HCT116 (cell line): ENCODE data around the gene PDK2. TPM values are rescaled to one million over a fixed set of nuclear protein-coding genes. Genes with fewer than 3 reads are reported as not detected.
A peak's percentile ranks its signal among the peaks of the same experiment; 100 is the strongest.

Experiments used
- ATAC-seq: fragments of 200-7000 bp; cut with Tn5 transposase; 2 replicates; pipeline ENCODE4 v1.9.1; 2020; ENCODE audit warnings: mild to moderate bottlenecking, moderate library complexity
- BruUV-seq: library from RNA; stranded (reverse); fragments of 400-500 nt; replicated peaks from 2 replicates; lab custom pipeline; 2021; lab: Mats Ljungman, UMichigan
- CTCF ChIA-PET: fragments of 300-600 bp; sonication (Branson Sonifier 250); formaldehyde crosslinking; loops from one replicate; lab custom pipeline; 2021; ENCODE audit warnings: antibody characterized with exemption; lab: Charles Lee
- POLR2A ChIA-PET: fragments of 300-600, 350-600 bp; sonication (Branson Sonifier 250); formaldehyde crosslinking; loops from one replicate; lab custom pipeline; 2021; ENCODE audit warnings: antibody characterized with exemption; lab: Charles Lee
- RAD21 ChIA-PET, 2 experiments: fragments of 300-600 bp; sonication (Branson Sonifier 250); formaldehyde crosslinking; loops; one replicate each; lab custom pipeline; 2023; ENCODE audit warnings: low total read pairs in 2 of 2; ENCODE audit not compliant: uncharacterized antibody in 2 of 2, unreplicated experiment in 2 of 2, low non-redundant PET in 1 of 2; lab: Charles Lee
- DNase-seq: peaks from one replicate; pipeline ENCODE4 v3.0.0-alpha.2; 2010; ENCODE audit warnings: low read depth, low spot score
- H2AFZ ChIP-seq: fragments of 200-600 bp; shearing (Covaris generic), sonication (generic); 2 replicates; pipeline ENCODE4 v1.6.1; 2017; ENCODE audit warnings: low read depth, mixed run types, mixed read lengths, antibody characterized with exemption, low read length; ENCODE audit not compliant: poor library complexity, severe bottlenecking
- H3K27ac ChIP-seq: 2 replicates; pipeline ENCODE4 v1.5.1; 2012; ENCODE audit warnings: low read depth, low read length
- H3K27me3 ChIP-seq: fragments of 200-600 bp; sonication (generic); 2 replicates; pipeline ENCODE4 v1.6.1; 2016; ENCODE audit warnings: mixed run types, low read length, mixed read lengths; ENCODE audit not compliant: insufficient read depth
- H3K36me3 ChIP-seq, 2 experiments: fragments of 200-500 bp in 1 of 2; fragments of 200-600 bp in 1 of 2; sonication (Bioruptor generic) in 1 of 2; sonication (generic) in 1 of 2; 2 replicates each; pipeline versions ENCODE4 v1.5.1 to v1.6.1; 2014 to 2016; ENCODE audit warnings: low read length in 2 of 2, inconsistent platforms in 1 of 2, mixed read lengths in 1 of 2, mixed run types in 1 of 2; ENCODE audit not compliant: insufficient read depth in 2 of 2, control insufficient read depth in 1 of 2
- H3K4me1 ChIP-seq, 2 experiments: fragments of 200-600 bp in 1 of 2; sonication (generic) in 1 of 2; 2 replicates each; pipeline versions ENCODE4 v1.5.1 to v1.6.1; 2012 to 2017; ENCODE audit warnings: low read length in 2 of 2, inconsistent platforms in 1 of 2, mild to moderate bottlenecking in 1 of 2, mixed read lengths in 1 of 2, mixed run types in 1 of 2, moderate library complexity in 1 of 2; ENCODE audit not compliant: insufficient read depth in 2 of 2, control insufficient read depth in 1 of 2
- H3K4me2 ChIP-seq: fragments of 200-600 bp; sonication (generic); 2 replicates; pipeline ENCODE4 v1.6.1; 2017; ENCODE audit warnings: mixed run types, low read length, mixed read lengths
- H3K4me3 ChIP-seq, 2 experiments: fragments of 200-600 bp in 1 of 2; sonication (generic) in 1 of 2; replicated peaks in 1 of 2; 2 replicates each; pipeline ENCODE4 v1.5.1; 2011 to 2016; ENCODE audit warnings: low read length in 2 of 2, control low read depth in 1 of 2, low read depth in 1 of 2, mild to moderate bottlenecking in 1 of 2, mixed read lengths in 1 of 2, mixed run types in 1 of 2
- H3K79me2 ChIP-seq: fragments of 200-600 bp; sonication (generic); 2 replicates; pipeline ENCODE4 v1.6.1; 2017; ENCODE audit warnings: mild to moderate bottlenecking, mixed run types, low read length, moderate library complexity, mixed read lengths; ENCODE audit not compliant: insufficient read depth
- H3K9ac ChIP-seq: fragments of 200-600 bp; sonication (generic); 2 replicates; pipeline ENCODE4 v1.6.1; 2016; ENCODE audit warnings: low read length, mixed read lengths
- H3K9me2 ChIP-seq: fragments of 200-600 bp; sonication (generic), shearing (Covaris generic); 2 replicates; pipeline ENCODE4 v1.6.1; 2017; ENCODE audit warnings: mixed run types, mild to moderate bottlenecking, moderate library complexity; ENCODE audit not compliant: insufficient read depth
- H3K9me3 ChIP-seq, 2 experiments: fragments of 200-500 bp in 1 of 2; fragments of 200-600 bp in 1 of 2; sonication (Bioruptor generic) in 1 of 2; sonication (generic) in 1 of 2; 2 replicates each; pipeline ENCODE4 v1.6.1; 2014 to 2017; ENCODE audit warnings: low read length in 2 of 2, mixed read lengths in 2 of 2, inconsistent platforms in 1 of 2, low read depth in 1 of 2, mild to moderate bottlenecking in 1 of 2, mixed run types in 1 of 2, moderate library complexity in 1 of 2; ENCODE audit not compliant: control insufficient read depth in 1 of 2, insufficient read depth in 1 of 2
- H4K20me1 ChIP-seq: fragments of 200-600 bp; sonication (generic), shearing (Covaris generic); 2 replicates; pipeline ENCODE4 v1.6.1; 2017; ENCODE audit warnings: mixed run types, mild to moderate bottlenecking, moderate library complexity; ENCODE audit not compliant: insufficient read depth
- CEBPB ChIP-seq: IDR thresholded peaks from 2 replicates; pipeline ENCODE4 v1.6.1; 2012; ENCODE audit warnings: low read depth
- CTCF ChIP-seq, 3 experiments: fragments of 200-600 bp in 1 of 3; sonication (generic) in 1 of 3; IDR thresholded peaks in 2 of 3; conservative IDR thresholded peaks in 1 of 3; 2 replicates each; pipeline ENCODE4 v1.5.1; 2012 to 2017; ENCODE audit warnings: low read depth in 2 of 3, low read length in 2 of 3, antibody characterized with exemption in 1 of 3, borderline replicate concordance in 1 of 3, control low read depth in 1 of 3, mild to moderate bottlenecking in 1 of 3, mixed read lengths in 1 of 3, mixed run types in 1 of 3, moderate library complexity in 1 of 3; ENCODE audit not compliant: insufficient read depth in 1 of 3
- ELF1 ChIP-seq: IDR thresholded peaks from 2 replicates; pipeline ENCODE4 v1.6.1; 2012; ENCODE audit warnings: low read depth, borderline replicate concordance
- EZH2 ChIP-seq: fragments of 200-600 bp; sonication (generic); IDR thresholded peaks from 2 replicates; pipeline ENCODE4 v1.6.1; 2017; ENCODE audit warnings: antibody characterized with exemption, mixed run types
- EZH2phosphoT487 ChIP-seq: fragments of 200-600 bp; IDR thresholded peaks from 2 replicates; pipeline ENCODE4 v1.6.1; 2018; ENCODE audit warnings: antibody characterized with exemption, borderline replicate concordance
- MAX ChIP-seq: IDR thresholded peaks from 2 replicates; pipeline ENCODE4 v1.6.1; 2012
- POLR2A ChIP-seq: IDR thresholded peaks from 2 replicates; pipeline ENCODE4 v1.7.0; 2011; ENCODE audit warnings: borderline replicate concordance; ENCODE audit not compliant: insufficient read depth, insufficient read length; ENCODE audit errors: extremely low read depth
- POLR2AphosphoS5 ChIP-seq: IDR thresholded peaks from 2 replicates; pipeline ENCODE4 v1.6.1; 2011; ENCODE audit warnings: mild to moderate bottlenecking, low read depth, low read length, moderate library complexity
- RAD21 ChIP-seq: IDR thresholded peaks from 2 replicates; pipeline ENCODE4 v1.6.1; 2012; ENCODE audit warnings: low read depth, mild to moderate bottlenecking
- SIN3A ChIP-seq: IDR thresholded peaks from 2 replicates; pipeline ENCODE4 v1.6.1; 2012; ENCODE audit warnings: low read depth
- SP1 ChIP-seq: IDR thresholded peaks from 2 replicates; pipeline ENCODE4 v1.6.1; 2012; ENCODE audit warnings: low read depth
- SRF ChIP-seq: IDR thresholded peaks from 2 replicates; pipeline ENCODE4 v1.6.1; 2012; ENCODE audit warnings: low read depth
- TCF7L2 ChIP-seq: IDR thresholded peaks from 2 replicates; pipeline ENCODE4 v1.7.0; 2011; ENCODE audit warnings: borderline replicate concordance, inconsistent platforms; ENCODE audit not compliant: insufficient read depth, insufficient read length; ENCODE audit errors: extremely low read depth
- YY1 ChIP-seq: IDR thresholded peaks from 2 replicates; pipeline ENCODE4 v1.6.1; 2011; ENCODE audit warnings: low read length, low read depth, moderate library complexity, mild to moderate bottlenecking; ENCODE audit not compliant: insufficient replicate concordance; ENCODE audit errors: extremely low read depth
- ZBTB33 ChIP-seq: IDR thresholded peaks from 2 replicates; pipeline ENCODE4 v1.6.1; 2011; ENCODE audit warnings: mild to moderate bottlenecking, low read length, moderate library complexity; ENCODE audit not compliant: insufficient replicate concordance; ENCODE audit errors: extremely low read depth
- ZFX ChIP-seq: fragments of 450-650 bp; IDR thresholded peaks from 2 replicates; pipeline ENCODE4 v1.6.1; 2017
- ZNF274 ChIP-seq: fragments of 200-500 bp; sonication (Bioruptor generic); IDR thresholded peaks from 2 replicates; pipeline ENCODE4 v1.6.1; 2014; ENCODE audit warnings: mild to moderate bottlenecking, low read depth, low read length, inconsistent platforms
- intact Hi-C: fragments of 100-400 bp; cut with micrococcal nuclease; formaldehyde crosslinking; loops from 2 replicates; pipeline ENCODE4 v1.10.0; 2022
- total RNA-seq: library from RNA; stranded (reverse); gene quantifications from one replicate; pipeline ENCODE4 v1.2.1, GENCODE V29; 2021; ENCODE audit not compliant: unreplicated experiment

Gene PDK2
- total RNA-seq, 1 experiment from 2014 or later, result 39.1 TPM

GRCh38 chr17:50154604-50155003 is 59.5 kb downstream of the PDK2 start (continued):
- TF ChIP-seq TCF7L2, result no peak
- TF ChIP-seq POLR2AphosphoS5, result no peak
- TF ChIP-seq EZH2, result no peak

- no peaks in the 10 kb centered on the region for H3K9me3 ChIP-seq
- peaks cover 5% of the 10 kb centered on the region; the same call in 1 of the 2 replicates for H3K79me2 ChIP-seq
- H3K9me2 ChIP-seq, result no peaks in the 10 kb centered on the region
- CTCF ChIA-PET, result interaction anchor here (0.7 to 1.6 kb wide), 4 partner anchors 15 to 483 kb away, joined by 3 to 6 read pairs (median 4); no protein-coding TSS in a partner anchor
- no TSS peak for BruUV-seq
- no peaks in the 10 kb centered on the region for H3K27me3 ChIP-seq
- DNase-seq (no peak), ATAC-seq (no peak)
- no peaks in the 10 kb centered on the region for H4K20me1 ChIP-seq
- POLR2A ChIA-PET, result no interaction called here
- no peak overlapping the region for H3K4me3 ChIP-seq
- TF ChIP-seq EZH2phosphoT487, result no peak
- no peak for TF ChIP-seq RAD21
- TF ChIP-seq SRF, result no peak
- TF ChIP-seq ELF1, result no peak
- no peak for TF ChIP-seq ZNF274
- no peak for TF ChIP-seq YY1
- TF ChIP-seq CEBPB, result no peak
- no peak for TF ChIP-seq ZBTB33
- TF ChIP-seq POLR2A, result no peak
- TF ChIP-seq CTCF (IDR thresholded peaks at IDR 0.05 in 2 of 3, conservative IDR thresholded peaks at IDR 0.05 in 1 of 3; ENCODE audit: borderline replicate concordance in 1 of 3, insufficient read depth in 1 of 3, low read depth in 2 of 3, low read length in 2 of 3), result no peak
- TF ChIP-seq SP1, result no peak
- no peak for TF ChIP-seq POLR2AphosphoS5
- no peak for TF ChIP-seq SIN3A
- no peak for TF ChIP-seq TCF7L2
- no peak for TF ChIP-seq ZFX
- no peak for TF ChIP-seq MAX
- no peak for TF ChIP-seq EZH2
- TF ChIP-seq, all 23 proteins: peak for 0
- Histone ChIP-seq H3K27ac (no peak overlapping the region), H3K4me2 (peak overlapping the region; percentile 92), H3K4me1 (peaks cover 33 to 48% of the 10 kb centered on the region in 2 experiments), H2AFZ (no peak overlapping the region), H3K36me3 (no peaks in the 10 kb centered on the region), H3K9ac (0 out of 2 replicates have a peak overlapping the region, but pooled peaks have one; percentile 2)
- RAD21 ChIA-PET, result interaction anchor here in 1 of 2 experiments (0.7 kb wide), 2 partner anchors 23 to 31 kb away, joined by 7 read pairs; no protein-coding TSS in a partner anchor
- intact Hi-C loops, result no loop called here
Observed at GRCh38 chr17:50155115-50155819, 60.1 kb downstream of the PDK2 start.
